ENCODE results near the gene ZNF600.
"Not testable (repeated sequence)": the region's sequence is repeated elsewhere in the genome, so short reads cannot be mapped to it uniquely, and the experiment has no call there.

Gene ZNF600

DNA sequence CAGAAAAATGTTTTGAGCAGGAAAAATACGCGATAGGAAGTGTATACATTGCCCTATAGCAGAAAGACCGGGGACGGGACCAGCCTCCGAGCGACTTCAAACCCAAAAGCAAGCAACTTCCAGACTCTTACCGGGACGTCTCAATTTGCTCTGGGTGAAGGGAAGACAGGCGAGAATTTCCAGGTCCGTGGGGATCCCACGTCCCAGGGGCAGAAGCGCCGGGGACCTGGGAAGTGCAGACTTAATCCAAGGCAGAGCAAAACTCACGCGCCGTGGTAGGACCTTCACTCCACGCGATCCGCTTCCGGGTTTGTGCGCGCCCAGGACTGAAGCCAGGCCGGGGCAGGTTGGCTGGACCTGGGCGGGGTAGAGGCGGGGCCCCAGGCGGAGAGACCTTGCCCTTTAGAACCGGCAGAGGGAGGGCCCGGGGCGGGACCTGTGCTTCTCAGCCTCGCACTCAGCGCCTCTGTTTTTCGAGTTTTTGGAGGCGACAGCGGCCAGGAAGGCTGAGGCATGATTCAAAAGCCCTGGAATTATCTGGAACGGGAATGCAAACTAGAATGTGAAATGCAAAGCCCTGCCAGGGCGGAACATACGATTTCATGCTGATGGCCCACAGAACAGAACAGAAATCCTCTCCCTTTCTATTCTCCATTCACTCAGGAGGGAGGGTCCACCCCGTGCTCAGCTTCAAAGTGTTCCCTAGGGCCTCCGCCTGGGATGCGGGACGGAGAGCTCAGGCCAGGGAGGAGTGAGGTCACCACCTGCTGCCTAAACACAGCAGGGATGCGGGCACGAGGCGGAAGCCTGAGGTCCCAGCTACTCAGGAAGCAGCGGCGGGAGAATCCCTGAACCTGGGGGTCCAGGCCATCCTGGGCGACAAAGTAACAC is at the start of gene ZNF600:
TSS of gene ZNF600 (minus strand) at position 328 of the 891 bp plus-strand sequence. CDS start 7,903 bp downstream, outside the sequence.
- peak; percentile 42 to 65 for DNase-seq (ENCODE audit: low read depth in 1 of 2, low spot score in 1 of 2)

DNA sequence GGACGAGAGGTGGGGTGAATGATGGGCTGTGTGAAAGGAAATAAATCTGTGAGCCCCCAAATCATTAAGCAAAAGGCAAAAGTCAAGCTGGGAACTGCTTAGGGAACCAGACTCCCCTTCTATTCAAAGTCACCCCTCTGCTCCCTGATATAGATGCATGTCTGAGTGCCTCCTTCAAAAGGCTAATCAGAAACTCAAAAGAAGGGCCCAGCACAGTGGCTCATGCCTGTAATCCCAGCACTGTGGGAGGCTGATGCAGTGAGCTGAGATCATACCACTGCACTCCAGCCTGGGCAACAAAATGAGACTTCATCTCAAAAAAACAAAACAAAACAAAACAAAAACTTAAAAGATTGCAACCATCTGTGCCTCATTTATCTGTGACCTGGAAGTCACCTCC is 47.7 kb upstream of the ZNF600 start:
- DNase-seq (ENCODE audit: low read depth in 1 of 2, low spot score in 1 of 2): not testable (repeated sequence)

DNA sequence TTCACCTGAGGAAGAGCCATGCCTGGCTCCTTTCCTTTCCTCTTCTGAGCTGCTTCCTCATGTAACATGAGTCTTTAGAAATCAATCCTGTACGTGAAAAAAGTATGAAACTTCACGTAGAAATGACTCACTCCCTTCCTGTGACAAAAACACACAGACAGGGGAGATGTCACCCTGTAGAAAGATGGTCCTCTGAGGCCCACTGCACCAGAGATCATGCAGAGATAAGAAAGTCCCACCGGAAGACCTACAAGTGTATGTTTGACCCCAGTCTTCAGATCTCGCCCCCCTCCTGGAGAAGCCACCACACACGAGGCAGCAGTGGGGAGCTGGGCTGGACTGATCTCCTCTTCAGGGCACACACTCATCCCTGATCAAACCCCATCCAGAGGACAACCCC is 47.0 kb upstream of the ZNF600 start:
- DNase-seq (ENCODE audit: low read depth in 1 of 2, low spot score in 1 of 2): not testable (repeated sequence)

DNA sequence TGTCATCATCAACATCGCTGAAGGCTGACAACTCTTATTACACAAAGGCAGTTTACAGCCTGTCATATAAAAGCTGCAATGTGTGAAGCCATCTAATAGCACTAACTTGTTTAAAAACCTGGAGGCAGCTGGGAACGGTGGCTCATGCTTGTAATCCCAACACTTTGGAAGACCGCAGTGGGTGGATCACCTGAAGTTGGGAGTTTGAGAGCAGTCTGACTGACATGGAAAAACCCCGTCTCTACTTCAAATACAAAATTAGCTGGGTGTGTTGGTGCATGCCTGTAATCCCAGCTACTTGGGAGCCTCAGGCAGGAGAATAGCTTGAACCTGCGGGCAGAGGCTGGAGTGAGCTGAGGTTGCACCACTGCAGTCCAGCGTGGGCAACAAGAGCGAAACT is 43.3 kb upstream of the ZNF600 start:
- not testable (repeated sequence) for DNase-seq (ENCODE audit: low read depth in 1 of 2, low spot score in 1 of 2)

DNA sequence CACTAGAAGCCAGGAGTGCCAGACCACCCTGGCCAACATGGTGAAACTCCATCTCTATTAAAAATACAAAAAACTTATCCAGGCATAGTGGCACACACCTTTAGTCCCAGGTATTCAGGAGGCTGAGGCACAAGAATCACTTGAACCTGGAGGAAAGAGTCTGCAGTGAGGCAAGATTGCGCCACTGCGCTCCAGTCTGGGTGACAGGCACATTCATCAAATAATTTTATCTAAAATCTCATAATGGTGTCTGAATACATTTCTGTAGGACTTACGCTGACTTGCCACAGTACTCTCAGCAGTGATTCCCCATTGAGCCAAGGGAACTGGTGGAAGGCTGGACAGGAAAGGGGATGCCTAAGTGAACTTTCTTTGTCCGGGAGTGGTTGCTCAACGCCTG is 39.2 kb upstream of the ZNF600 start:
- no peak for DNase-seq (ENCODE audit: low read depth in 1 of 2, low spot score in 1 of 2)

DNA sequence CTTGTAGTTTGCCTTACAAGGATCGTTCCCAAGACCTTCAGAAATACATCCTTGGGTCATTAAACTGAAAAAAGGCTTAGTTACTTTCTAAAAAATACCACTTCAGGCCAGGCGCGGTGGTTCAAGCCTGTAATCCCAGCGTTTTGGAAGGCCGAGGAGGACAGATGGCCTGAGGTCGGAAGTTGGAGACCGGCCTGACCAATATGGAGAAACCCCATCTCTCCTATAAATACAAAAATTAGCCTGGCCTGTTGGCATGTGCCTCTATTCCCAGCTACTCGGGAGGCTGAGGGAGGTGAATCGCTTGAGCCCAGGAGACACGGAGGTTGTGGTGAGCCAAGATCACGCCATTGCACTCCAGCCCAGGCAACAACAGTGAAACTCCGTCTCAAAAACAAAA is 37.1 kb upstream of the ZNF600 start:
- no peak for DNase-seq (ENCODE audit: low read depth in 1 of 2, low spot score in 1 of 2)

DNA sequence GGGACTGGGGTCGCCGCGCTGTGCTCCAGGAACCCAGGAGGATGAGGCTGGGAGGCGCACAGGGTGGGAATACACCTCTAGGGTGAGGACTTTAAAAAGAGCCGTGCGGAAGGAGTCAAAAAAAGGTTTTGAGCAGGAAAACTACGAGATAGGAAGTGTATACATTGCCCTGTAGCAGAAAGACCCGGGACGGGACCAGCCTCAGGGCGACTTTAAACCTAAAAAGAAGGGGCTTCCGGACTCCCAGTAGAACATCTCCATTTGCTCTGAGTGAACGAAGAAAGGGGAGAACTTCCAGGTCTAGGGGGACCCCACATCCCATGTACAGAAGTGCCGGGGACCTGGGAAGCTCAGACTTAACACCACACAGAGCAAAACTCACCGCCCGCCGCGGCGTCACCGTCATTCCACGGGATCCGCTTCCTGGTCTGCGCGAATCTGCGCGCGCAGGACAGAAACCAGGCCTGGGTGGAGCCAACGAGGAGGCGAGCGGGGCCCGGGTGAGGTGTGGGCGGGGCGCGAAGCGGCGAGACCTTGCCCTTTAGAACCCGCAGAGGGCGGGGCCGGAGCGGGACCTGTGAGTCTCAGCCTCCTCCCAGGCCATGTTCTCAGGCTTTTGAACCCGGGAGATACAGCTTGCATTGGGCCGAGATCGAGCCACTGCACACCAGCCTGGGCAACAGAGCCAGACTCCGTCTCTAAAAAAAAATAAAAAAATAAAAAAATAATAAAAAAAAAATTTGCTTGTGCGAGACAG is 34.8 kb upstream of the ZNF600 start, which contains the start of gene ZNF28:
TSS of gene ZNF28 (minus strand) at position 430 of the 757 bp plus-strand sequence. CDS start 3,675 bp downstream, outside the sequence.
- peak; percentile 29 to 47 for DNase-seq (ENCODE audit: low read depth in 1 of 2, low spot score in 1 of 2)

DNA sequence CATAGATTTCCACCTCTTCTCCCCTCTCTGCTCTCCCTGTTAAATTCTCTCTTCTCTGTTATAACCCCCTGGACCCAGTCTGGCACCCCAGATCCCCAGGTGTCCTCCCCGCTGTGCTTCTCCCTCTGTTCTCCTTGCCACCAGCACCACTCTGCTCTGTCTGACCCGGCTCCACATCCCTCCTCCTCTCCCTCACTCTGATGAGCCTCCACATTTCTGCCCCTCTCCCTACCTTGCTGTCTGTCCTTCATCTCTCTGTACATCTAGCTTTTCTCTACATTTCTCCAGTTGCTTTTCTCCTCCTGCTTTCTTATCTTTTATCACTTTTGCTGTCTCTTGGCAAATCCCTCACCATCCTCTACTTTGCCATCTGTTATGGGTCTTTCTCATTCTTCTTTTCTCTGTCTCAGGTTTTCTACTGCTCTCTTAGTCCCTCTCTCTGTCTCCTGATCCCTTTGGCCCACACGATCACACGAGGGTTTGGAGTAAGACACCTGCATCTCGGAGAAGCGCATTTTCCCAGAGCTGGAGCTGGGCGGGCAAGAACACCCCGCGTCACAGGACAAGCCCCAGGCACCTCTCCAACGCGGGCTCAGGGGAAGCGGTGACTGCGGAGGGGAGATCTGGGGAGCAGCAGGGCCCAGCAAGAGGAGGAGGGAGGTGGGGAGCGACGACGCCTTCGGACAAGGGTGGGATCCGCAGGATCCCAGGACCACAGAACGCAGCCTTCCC is 34.0 kb upstream of the ZNF600 start:
- not testable (repeated sequence) for DNase-seq (ENCODE audit: low read depth in 1 of 2, low spot score in 1 of 2)

DNA sequence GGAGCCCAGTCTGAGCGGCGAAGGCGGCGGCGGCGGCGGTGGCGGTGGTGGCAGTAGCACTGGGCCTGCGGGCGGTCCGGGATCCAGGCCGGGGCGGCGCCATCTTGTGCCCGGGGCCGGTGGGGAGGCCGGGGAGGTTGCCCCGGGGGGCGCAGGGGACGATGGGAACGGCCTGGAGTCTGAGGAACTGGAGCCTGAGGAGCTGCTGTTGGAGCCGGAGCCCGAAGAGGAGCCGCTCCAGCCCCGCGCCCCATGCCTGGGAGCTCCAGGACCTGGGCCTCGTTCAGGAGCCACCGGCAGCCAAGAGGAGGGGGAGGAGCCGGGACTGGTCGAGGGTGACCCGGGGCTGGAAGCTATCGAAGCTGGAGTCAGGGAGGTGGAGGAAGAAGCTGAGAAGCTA is 23.2 kb upstream of the ZNF600 start:
- no peak for DNase-seq (ENCODE audit: low read depth in 1 of 2, low spot score in 1 of 2)

DNA sequence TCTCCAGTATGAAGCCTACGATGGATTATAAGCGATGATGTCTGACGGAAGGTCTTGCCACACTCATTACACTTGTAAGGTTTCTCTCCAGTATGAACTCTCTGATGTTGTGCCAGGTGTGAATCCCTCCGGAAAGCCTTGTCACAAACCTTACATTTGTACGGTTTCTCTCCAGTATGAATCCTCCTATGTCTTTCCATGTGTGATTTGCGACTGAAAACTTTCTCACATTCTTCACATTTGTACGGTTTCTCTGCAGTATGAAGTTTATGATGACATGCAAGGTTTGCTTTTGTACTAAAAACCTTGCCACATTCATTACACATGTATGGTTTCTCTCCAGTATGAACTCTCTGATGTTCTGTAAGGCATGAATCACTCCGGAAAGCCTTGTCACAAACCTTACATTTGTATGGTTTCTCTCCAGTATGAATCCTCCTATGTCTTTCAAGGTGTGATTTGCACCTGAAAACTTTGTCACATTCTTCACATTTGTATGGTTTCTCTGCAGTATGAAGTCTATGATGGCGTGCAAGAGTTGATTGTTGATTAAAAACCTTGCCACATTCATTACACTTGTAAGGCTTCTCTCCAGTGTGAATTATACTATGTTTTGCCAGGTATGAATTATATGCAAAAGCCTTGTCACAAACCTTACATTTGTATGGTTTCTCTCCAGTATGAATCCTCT is 13.5 kb upstream of the ZNF600 start:
- DNase-seq (ENCODE audit: low read depth in 1 of 2, low spot score in 1 of 2): not testable (repeated sequence)

DNA sequence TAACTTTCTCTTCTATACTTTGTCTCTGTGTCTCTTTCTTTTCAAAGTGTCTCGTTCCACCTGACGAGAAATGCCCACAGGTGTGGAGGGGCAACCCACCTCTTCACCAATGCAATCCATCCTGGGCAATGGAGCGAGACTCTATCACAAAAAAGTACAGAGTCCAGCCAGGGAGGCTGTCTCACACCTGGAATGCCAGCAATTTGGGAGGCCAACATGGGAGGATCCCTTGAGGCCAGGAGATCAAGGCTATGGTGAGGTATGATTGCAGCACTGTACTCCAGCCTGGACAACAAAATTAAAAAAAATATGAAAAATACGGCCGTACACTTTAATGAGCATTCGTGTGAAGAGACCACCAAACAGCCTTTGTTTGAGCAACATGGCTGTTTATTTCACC is 2.8 kb upstream of the ZNF600 start:
- no peak for DNase-seq (ENCODE audit: low read depth in 1 of 2, low spot score in 1 of 2)

DNA sequence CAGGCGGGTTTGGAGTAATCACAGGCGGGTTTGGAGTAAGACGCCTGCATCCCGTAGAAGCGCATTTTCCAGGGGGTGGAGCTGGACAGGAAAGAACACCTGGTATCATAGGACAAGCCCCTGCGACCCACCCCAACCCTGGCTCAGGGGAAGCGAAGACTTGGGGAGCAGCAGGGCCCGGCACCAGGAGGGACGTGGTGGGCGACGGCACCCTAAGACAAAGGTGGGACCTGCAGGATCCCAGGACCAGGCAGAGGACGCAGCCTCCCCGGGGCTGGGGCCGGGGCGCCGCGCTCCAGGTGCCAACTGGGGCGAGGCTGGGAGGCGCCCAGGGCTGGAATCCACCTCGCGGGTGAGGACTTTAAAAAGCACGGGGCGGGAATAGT is 520 bp downstream of the ZNF600 start:
- DNase-seq (ENCODE audit: low read depth in 1 of 2, low spot score in 1 of 2): no peak

DNA sequence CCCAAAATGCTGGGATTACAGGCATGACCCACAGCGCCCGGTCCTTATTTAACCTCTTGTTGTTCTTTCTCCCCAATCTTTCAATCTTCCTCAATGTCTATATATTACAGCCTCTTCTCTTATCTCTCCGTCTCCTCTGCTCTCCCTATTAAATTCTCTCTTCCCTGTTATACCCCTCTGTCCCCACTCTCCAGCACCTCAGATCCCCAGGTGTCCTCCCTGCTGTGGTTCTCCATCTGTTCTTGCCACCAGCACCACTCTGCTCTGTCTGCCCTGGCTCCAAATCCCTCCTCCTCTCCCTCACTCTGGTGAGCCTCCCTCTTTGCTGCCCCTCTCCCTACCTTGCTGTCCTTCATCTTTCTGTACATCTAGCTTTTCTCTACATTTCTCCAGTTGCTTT is 1.1 kb downstream of the ZNF600 start:
- no peak for DNase-seq (ENCODE audit: low read depth in 1 of 2, low spot score in 1 of 2)

DNA sequence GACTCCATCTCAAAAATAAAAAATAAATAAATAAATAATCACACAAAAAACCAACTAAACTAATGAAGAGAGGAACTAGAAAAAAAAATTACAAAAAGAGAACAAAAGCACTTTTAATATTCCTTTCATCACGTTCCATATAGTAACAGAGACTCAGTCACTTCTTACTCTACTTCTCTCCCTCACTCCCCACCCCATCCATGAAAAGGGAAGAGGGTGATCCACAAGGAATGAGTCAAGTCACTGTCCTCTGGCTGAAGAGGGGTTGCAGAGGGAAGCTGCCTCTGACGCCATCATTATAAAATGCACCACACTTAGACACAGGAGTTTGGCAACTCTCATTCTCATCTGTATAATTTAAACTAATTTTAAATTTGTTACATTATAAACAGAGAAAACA is 3.7 kb downstream of the ZNF600 start:
- DNase-seq (ENCODE audit: low read depth in 1 of 2, low spot score in 1 of 2): not testable (repeated sequence)

DNA sequence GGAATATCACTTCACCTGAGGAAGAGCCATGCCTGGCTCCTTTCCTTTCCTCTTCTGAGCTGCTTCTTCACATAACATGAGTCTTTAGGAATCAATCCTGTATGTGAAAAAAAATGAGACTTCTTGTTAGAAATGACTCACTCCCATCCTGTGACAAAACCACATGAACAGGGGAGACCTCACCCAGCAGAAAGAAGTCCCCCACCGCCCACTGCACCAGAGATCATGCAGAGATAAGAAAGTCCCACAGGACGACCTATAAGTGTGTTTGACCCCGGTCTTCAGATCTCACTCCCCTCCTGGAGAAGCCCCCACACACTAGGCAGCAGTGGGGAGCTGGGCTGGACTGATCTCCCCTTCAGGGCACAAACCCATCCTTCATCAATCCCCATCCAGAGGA is 7.8 kb downstream of the ZNF600 start:
- DNase-seq (ENCODE audit: low read depth in 1 of 2, low spot score in 1 of 2): peak in 1 of 2 donors; percentile 22

DNA sequence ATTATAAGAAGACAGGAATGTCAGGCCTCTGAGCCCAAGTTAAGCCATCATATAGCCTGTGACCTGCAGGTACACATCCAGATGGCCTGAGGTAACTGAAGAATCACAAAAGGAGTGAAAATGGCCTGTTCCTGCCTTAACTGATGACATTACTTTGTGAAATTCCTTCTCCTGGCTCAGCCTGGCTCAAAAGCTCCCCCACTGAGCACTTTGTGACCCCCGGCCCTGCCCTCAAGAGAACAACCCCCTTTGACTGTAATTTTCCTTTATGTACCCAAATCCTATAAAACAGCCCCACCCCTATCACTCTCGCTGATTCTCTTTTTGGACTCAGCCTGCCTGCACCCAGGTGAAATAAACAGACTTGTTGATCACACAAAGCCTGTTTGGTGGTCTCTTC is 30.1 kb downstream of the ZNF600 start:
- not testable (repeated sequence) for DNase-seq (ENCODE audit: low read depth in 1 of 2, low spot score in 1 of 2)

DNA sequence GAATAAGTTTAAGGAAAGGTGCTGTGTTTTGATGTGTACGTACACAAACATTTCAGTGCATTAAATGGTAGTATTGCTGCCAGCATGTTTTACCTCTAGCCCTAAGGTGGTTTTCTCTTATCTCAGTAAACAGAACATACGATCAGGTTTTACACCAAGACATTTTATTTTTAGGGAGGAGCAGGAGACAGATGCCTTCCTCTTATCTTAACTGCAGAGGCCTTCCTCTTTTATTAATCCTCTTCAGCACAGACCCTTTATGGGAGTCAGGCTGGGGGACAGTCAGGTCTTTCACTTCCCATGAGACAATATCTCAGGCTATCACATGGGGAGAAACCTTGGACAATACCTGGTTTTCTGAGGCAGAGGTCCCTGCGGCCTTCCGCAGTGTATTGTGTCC is 36.8 kb downstream of the ZNF600 start:
- DNase-seq (ENCODE audit: low read depth in 1 of 2, low spot score in 1 of 2): no peak

DNA sequence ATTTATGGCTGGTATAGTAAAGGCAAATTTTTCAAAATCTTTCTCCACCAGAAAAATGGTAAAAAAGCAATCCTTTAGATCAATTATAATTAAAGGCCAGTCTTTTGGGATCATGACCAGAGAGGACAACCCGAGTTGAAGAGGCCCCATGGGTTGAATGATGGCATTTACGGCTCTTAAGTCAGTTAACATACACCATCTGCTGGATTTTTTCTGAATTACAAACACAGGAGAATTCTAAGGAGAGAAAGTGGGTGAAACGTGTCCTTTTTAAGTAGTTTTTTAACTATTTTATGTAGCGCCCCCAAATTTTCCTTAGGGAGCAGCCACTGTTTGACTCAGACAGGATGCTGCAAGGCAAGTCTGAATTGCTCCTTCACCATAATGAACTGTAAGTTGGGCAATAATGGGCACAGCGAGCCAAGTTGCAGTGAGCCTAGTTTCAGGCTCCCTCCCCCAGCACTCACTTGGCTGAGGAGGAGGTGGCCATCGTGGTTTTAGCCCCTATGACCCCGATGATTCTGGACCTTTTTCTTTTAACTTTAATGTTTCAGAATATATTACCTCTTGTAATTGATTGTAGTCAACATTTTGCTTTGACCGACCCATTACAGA is 38.1 kb downstream of the ZNF600 start:
- no peak for DNase-seq (ENCODE audit: low read depth in 1 of 2, low spot score in 1 of 2)

DNA sequence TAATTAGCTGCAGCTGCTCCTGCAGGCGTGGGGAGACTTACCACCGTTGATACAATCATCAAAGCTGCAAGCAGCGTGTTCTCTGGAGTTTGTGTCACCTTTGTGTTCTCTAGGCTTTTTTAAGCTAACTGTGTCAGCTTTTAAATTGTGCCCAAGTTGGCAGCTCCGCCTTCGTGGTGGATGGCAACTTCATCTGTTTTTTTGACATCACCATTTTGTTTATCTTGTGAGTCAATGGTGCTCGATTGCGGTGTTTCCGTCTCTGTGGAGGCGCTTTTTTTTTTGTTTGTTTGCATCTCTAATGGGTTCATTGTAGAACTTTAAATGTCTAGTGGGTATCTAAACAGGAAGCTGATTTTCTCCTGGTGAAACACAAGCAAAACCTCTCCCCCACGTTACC is 40.7 kb downstream of the ZNF600 start:
- not testable (repeated sequence) for DNase-seq (ENCODE audit: low read depth in 1 of 2, low spot score in 1 of 2)

DNA sequence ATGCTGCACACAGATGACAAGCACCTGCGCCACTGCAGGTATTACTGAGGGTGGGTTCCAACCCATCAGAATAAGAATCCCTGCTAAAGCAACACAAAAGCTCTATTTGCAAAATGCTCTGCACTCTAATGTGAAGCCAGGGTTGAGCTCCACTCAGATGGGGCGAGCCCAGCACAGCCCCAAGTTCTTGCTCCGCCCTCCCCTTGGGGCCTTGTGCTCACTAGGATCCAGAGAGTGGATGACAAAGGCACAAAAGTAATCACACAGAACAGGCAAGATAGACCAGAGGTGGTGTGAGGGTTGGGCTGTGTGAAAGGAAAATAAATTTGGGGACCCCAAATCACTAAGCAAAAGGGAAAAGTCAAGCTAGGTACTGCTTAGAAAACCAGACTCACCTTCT is 43.5 kb downstream of the ZNF600 start:
- no peak for DNase-seq (ENCODE audit: low read depth in 1 of 2, low spot score in 1 of 2)
